Heart left ventricle (tissue), 13 donors: ENCODE measurements around the gene R3HDM2.

Source experiments
- CTCF ChIP-seq, 12 donors: fragments of 200-600 bp; sonication (generic) in 4 of 12; IDR thresholded peaks; one replicate each; pipeline versions ENCODE4 v1.5.0 to v1.8.0; 2018 to 2022; ENCODE audit warnings: antibody characterized with exemption in 12 of 12, mild to moderate bottlenecking in 5 of 12
- POLR2A ChIP-seq, 2 donors: fragments of 450-650 bp; IDR thresholded peaks; one replicate each; pipeline ENCODE4 v1.6.1; 2017; ENCODE audit warnings: antibody characterized with exemption in 2 of 2, mild to moderate bottlenecking in 2 of 2, moderate library complexity in 2 of 2
- donor health status: ischemic (EF 13 %, LVEDD 7.1; RV severe dilation, severe dysfunction).
- donor health status: DM: no; HTN: yes; CAD: no.
- donor health status: DM: no; HTN: no; CAD: no.
- donor health status: ischemic (EF 25% LVEDD 6.9; RV normal size, moderate dysfunction).
- donor health status: ischemic (EF 25% LVEDD 5.7; RV mildly dilated, moderate dysfunction).
- donor health status: ischemic (EF 35%, LVEDD 5.7; RV mildly dilated, moderate dysfunction).
- donor health status: nonischemic (EF 11% LVEDD 7.7; RV severe dilation, severe dysfunction).
- donor health status: DM: yes; HTN: yes; CAD: no.
- donor health status: PGD.
- donor health status: ischemic (EF 29% LVEDD 5.4; RV normal size, mild dysfunction).
- donor health status: nonischemic (EF 23%, LVEDD 6.1; RV moderate dilation, normal function).

DNA sequence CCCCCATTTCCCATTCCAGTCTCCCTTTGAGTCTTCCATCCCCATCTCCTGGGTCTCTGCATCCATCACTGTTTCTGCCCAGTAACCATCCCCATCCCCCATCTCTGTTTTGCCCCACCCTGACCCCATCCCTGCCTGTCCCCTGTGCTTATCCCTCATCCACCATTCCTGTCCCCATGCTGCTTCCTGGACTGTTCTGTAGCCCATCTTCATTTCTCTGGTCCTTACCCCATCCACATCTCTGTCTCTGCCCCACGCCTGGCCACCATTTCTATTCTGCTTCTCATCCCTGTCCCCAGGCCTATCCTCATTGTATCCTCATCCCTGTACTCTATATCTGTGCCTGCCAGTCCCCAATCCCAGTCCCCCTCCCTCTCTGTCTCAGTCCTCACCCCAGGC is 210.1 kb downstream of the R3HDM2 start:
- TF ChIP-seq POLR2A (IDR thresholded peaks at IDR 0.05) (no peak), CTCF (IDR thresholded peaks at IDR 0.05) (no peak)
